ENCODE data around the gene SMYD2.

SMYD2 gene

DNA sequence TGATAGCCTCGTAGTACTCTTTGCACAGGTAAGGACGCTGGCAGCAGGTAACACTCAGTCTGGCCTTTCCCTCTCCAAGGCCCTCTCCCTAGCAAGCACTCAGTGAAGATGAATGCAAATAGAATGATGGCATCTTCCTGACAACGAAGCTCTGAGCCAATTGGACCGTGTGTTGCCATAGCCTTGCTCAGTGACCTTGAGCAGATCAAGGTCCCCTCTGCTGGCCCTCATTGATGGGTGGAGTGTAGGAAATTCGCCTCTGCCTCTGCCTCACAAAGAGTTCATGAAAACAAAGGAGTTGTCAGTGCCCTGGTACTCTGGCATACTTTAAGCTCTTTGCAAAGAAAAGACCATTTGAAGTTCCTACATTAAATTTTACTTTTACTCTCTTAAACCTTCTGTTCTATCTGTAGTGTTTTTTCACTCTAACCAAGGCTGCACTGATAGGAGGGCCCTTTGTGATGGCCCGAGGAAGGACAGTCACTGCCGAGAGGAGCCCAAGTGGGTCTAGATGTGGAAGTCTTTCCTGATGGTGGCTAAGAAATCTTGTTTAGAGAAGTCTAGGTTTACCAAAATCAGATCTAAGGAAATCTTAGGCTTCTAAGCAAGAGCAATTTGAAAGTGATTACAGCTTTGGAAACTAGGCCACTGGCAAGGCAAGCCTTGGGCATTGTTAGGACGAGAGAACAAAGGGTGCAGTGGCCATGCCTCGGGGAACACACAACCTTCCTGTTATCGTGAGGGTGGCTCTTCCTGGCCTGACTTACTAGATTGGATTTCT lies 38.2 kb downstream of the SMYD2 start:
- Histone ChIP-seq H3K4me2 (ENCODE audit: insufficient read depth, low read length) (no peak overlapping the region), H4K20me1 (ENCODE audit: insufficient read depth, low read length) (0 out of 2 replicates have a peak, but pooled peaks cover 4% of the 10 kb centered on the region), H3K27ac (ENCODE audit: low read length) (no peak overlapping the region), H3K9me3 (ENCODE audit: insufficient read depth, low read length, severe bottlenecking) (no peaks in the 10 kb centered on the region), H3K79me2 (ENCODE audit: insufficient read depth, low read length) (no peaks in the 10 kb centered on the region), H3K4me1 (ENCODE audit: insufficient read depth, low read length) (no peaks in the 10 kb centered on the region), H3K36me3 (ENCODE audit: insufficient read depth, low read length) (peaks cover 67% of the 10 kb centered on the region), H2AFZ (ENCODE audit: low read depth, low read length) (no peak overlapping the region), H3K27me3 (ENCODE audit: insufficient read depth, low read length, poor library complexity) (no peaks in the 10 kb centered on the region), H3K4me3 (ENCODE audit: low read depth in 1 of 2, low read length in 2 of 2) (no peak overlapping the region), H3K9ac (ENCODE audit: low read depth, low read length) (no peak overlapping the region)
- TF ChIP-seq EZH2 (IDR thresholded peaks at IDR 0.05; ENCODE audit: borderline replicate concordance, low read depth, low read length, severe bottlenecking) (no peak), CTCF (IDR thresholded peaks at IDR 0.05; ENCODE audit: borderline replicate concordance, extremely low read depth, low read length, poor library complexity, severe bottlenecking) (no peak)
- no peak for DNase-seq
- ATAC-seq (ENCODE audit: insufficient read depth, low read depth), result no peak

GRCh38 chr1:214319938-214320337 lies 39.0 kb downstream of the SMYD2 start:
- Histone ChIP-seq H3K79me2 (ENCODE audit: insufficient read depth, low read length) (no peaks in the 10 kb centered on the region), H3K4me3 (ENCODE audit: low read depth in 1 of 2, low read length in 2 of 2) (no peak overlapping the region), H4K20me1 (ENCODE audit: insufficient read depth, low read length) (0 out of 2 replicates have a peak, but pooled peaks cover 4% of the 10 kb centered on the region), H3K36me3 (ENCODE audit: insufficient read depth, low read length) (peaks cover 74% of the 10 kb centered on the region), H3K9ac (ENCODE audit: low read depth, low read length) (no peak overlapping the region), H3K4me1 (ENCODE audit: insufficient read depth, low read length) (no peaks in the 10 kb centered on the region), H2AFZ (ENCODE audit: low read depth, low read length) (no peak overlapping the region), H3K9me3 (ENCODE audit: insufficient read depth, low read length, severe bottlenecking) (no peaks in the 10 kb centered on the region), H3K27ac (ENCODE audit: low read length) (no peak overlapping the region), H3K27me3 (ENCODE audit: insufficient read depth, low read length, poor library complexity) (no peaks in the 10 kb centered on the region), H3K4me2 (ENCODE audit: insufficient read depth, low read length) (no peak overlapping the region)
- no peak for DNase-seq
- no peak for ATAC-seq (ENCODE audit: insufficient read depth, low read depth)
- TF ChIP-seq EZH2 (IDR thresholded peaks at IDR 0.05; ENCODE audit: borderline replicate concordance, low read depth, low read length, severe bottlenecking) (no peak), CTCF (IDR thresholded peaks at IDR 0.05; ENCODE audit: borderline replicate concordance, extremely low read depth, low read length, poor library complexity, severe bottlenecking) (peak; percentile 41)

DNA sequence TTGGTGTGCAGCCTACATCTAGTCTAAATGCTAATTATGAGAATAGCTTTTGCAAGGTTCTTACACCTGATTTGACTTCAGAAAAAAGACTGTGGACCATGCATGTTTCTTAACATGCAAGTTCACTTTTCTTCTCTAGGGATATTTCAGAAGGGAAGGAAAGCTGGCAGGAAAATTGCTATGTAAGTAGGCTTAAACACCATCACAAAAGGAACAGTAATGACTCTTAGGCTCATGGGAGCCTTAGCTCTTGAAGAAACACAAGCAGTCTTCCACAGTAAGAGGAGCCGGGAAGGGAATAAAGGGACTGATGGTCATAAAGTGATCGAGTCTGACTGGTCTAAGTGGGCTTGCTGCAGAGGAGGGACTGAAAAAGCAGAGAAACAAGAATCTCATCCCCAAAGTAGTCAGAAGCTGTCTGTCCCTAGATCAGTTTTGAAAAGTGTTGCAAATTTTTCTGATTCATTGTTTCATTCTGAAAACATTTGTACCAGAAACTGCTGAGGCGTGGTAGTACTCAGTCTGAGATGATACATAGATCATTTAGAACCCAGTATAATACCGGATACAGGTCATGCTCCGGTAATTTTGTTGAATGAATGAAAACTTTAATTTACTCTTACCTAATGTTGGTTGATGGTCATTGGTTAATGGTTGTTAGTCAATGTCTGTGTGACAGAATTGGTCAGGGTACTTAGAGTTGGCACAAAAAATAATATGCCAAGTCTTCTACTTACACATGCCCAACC lies 40.9 kb downstream of the SMYD2 start:
- no peaks in the 10 kb centered on the region for H3K4me1 ChIP-seq (ENCODE audit: insufficient read depth, low read length)
- DNase-seq, result no peak
- H3K27ac ChIP-seq (ENCODE audit: low read length), result no peak overlapping the region
- no peaks in the 10 kb centered on the region for H3K9me3 ChIP-seq (ENCODE audit: insufficient read depth, low read length, severe bottlenecking)
- H3K36me3 ChIP-seq (ENCODE audit: insufficient read depth, low read length), result peaks cover 70% of the 10 kb centered on the region
- no peak overlapping the region for H3K9ac ChIP-seq (ENCODE audit: low read depth, low read length)
- ATAC-seq (ENCODE audit: insufficient read depth, low read depth), result no peak
- H4K20me1 ChIP-seq (ENCODE audit: insufficient read depth, low read length), result 0 out of 2 replicates have a peak, but pooled peaks cover 4% of the 10 kb centered on the region
- H3K4me2 ChIP-seq (ENCODE audit: insufficient read depth, low read length), result no peak overlapping the region
- no peak overlapping the region for H2AFZ ChIP-seq (ENCODE audit: low read depth, low read length)
- H3K27me3 ChIP-seq (ENCODE audit: insufficient read depth, low read length, poor library complexity), result no peaks in the 10 kb centered on the region
- TF ChIP-seq CTCF (IDR thresholded peaks at IDR 0.05; ENCODE audit: borderline replicate concordance, extremely low read depth, low read length, poor library complexity, severe bottlenecking), result no peak
- no peak for TF ChIP-seq EZH2 (IDR thresholded peaks at IDR 0.05; ENCODE audit: borderline replicate concordance, low read depth, low read length, severe bottlenecking)
- H3K79me2 ChIP-seq (ENCODE audit: insufficient read depth, low read length), result no peaks in the 10 kb centered on the region
- H3K4me3 ChIP-seq (ENCODE audit: low read depth in 1 of 2, low read length in 2 of 2), result no peak overlapping the region

All from DND-41 (cell line).